WERI-Rb-1 (cell line): ENCODE results near the gene ALG12.
"Not testable (repeated sequence)": the region's sequence is repeated elsewhere in the genome, so short reads cannot be mapped to it uniquely, and the experiment has no call there.

Experiments
- DNase-seq: peaks from one replicate; pipeline ENCODE4 v3.0.0-alpha.2; 2020
- H3K27ac ChIP-seq: fragments of 250-450 bp; sonication (Bioruptor Pico); 2 replicates; pipeline ENCODE4 v1.5.1; 2020; ENCODE audit warnings: mild to moderate bottlenecking, moderate library complexity
- H3K27me3 ChIP-seq: fragments of 250-450 bp; sonication (Bioruptor Pico); 2 replicates; pipeline ENCODE4 v1.5.1; 2021; ENCODE audit warnings: mild to moderate bottlenecking, low read depth, moderate library complexity; ENCODE audit not compliant: insufficient read depth, severe bottlenecking
- H3K36me3 ChIP-seq: fragments of 250-450 bp; sonication (Bioruptor Pico); 2 replicates; pipeline ENCODE4 v1.5.1; 2020; ENCODE audit warnings: mild to moderate bottlenecking, moderate library complexity
- H3K4me3 ChIP-seq: 2 replicates; pipeline ENCODE4 v1.5.1; 2011; ENCODE audit warnings: low read depth, mild to moderate bottlenecking, control low read depth, low read length
- H3K9me3 ChIP-seq: fragments of 250-450 bp; sonication (Bioruptor Pico); 2 replicates; pipeline ENCODE4 v1.5.1; 2021; ENCODE audit warnings: mild to moderate bottlenecking, moderate library complexity; ENCODE audit not compliant: severe bottlenecking
- CTCF ChIP-seq: IDR thresholded peaks from 2 replicates; pipeline ENCODE4 v1.5.1; 2011; ENCODE audit warnings: low read depth, mild to moderate bottlenecking, control low read depth, inconsistent platforms, low read length

ALG12 gene

GRCh38 chr22:49948116-49948957, 30.1 kb upstream of the ALG12 start:
- no peak for DNase-seq
- TF ChIP-seq CTCF, result no peak
- Histone ChIP-seq H3K36me3 (no peaks in the 10 kb centered on the region), H3K27me3 (no peaks in the 10 kb centered on the region), H3K27ac (0 out of 2 replicates have a peak overlapping the region, but pooled peaks have one; percentile 81), H3K9me3 (no peaks in the 10 kb centered on the region), H3K4me3 (no peak overlapping the region)

GRCh38 chr22:49947296-49947622, 29.0 kb upstream of the ALG12 start:
- no peak for DNase-seq
- Histone ChIP-seq H3K27me3 (no peaks in the 10 kb centered on the region), H3K9me3 (no peaks in the 10 kb centered on the region), H3K4me3 (no peak overlapping the region), H3K27ac (peak overlapping the region; percentile 81), H3K36me3 (no peaks in the 10 kb centered on the region)
- no peak for TF ChIP-seq CTCF

GRCh38 chr22:49946612-49947295, 28.5 kb upstream of the ALG12 start:
- no peaks in the 10 kb centered on the region for H3K36me3 ChIP-seq
- no peaks in the 10 kb centered on the region for H3K9me3 ChIP-seq
- no peak overlapping the region for H3K4me3 ChIP-seq
- no peak for DNase-seq
- TF ChIP-seq CTCF, result no peak
- peak overlapping the region; percentile 81 for H3K27ac ChIP-seq
- H3K27me3 ChIP-seq, result no peaks in the 10 kb centered on the region

- peak overlapping the region; percentile 81 for H3K27ac ChIP-seq
- peak; percentile 51 for DNase-seq
- H3K4me3 ChIP-seq, H3K36me3 ChIP-seq, H3K9me3 ChIP-seq, H3K27me3 ChIP-seq: not testable (repeated sequence)
Observed at GRCh38 chr22:49945042-49945794, 27.0 kb upstream of the ALG12 start.

GRCh38 chr22:49944399-49944891, 26.2 kb upstream of the ALG12 start:
- Histone ChIP-seq H3K9me3 (no peaks in the 10 kb centered on the region), H3K36me3 (no peaks in the 10 kb centered on the region), H3K4me3 (no peak overlapping the region), H3K27ac (peak overlapping the region; percentile 75), H3K27me3 (no peaks in the 10 kb centered on the region)
- TF ChIP-seq CTCF, result no peak
- DNase-seq, result no peak
